Measurements from ENCODE around the gene MRPL32.

DNA sequence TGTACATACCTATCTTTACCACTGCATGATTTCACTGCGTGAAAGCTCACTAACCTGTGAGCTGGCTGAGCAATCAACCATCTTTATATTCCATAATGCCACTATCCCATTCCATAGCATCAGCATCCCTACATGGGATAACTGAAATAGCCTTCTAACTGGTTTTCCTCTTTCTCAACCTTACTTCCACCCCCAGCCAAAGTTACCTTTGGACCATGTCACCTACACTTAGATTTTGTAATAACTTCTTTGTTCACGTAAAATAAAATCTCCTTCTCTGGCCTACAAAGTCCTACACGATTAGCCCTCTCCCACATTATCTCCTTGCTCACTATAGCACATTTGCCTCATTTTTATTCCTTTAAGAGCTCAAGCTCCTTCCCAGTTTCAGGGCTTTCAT is 2.7 kb upstream of the MRPL32 start:
- no peak for TF ChIP-seq ZC3H10 (CRISPR knock-in tag; IDR thresholded peaks at IDR 0.05)
- no peak for TF ChIP-seq RARB (CRISPR knock-in tag; IDR thresholded peaks at IDR 0.05)
- TF ChIP-seq SNAI2 (CRISPR knock-in tag; IDR thresholded peaks at IDR 0.05), result no peak
- TF ChIP-seq, protein P1, sequence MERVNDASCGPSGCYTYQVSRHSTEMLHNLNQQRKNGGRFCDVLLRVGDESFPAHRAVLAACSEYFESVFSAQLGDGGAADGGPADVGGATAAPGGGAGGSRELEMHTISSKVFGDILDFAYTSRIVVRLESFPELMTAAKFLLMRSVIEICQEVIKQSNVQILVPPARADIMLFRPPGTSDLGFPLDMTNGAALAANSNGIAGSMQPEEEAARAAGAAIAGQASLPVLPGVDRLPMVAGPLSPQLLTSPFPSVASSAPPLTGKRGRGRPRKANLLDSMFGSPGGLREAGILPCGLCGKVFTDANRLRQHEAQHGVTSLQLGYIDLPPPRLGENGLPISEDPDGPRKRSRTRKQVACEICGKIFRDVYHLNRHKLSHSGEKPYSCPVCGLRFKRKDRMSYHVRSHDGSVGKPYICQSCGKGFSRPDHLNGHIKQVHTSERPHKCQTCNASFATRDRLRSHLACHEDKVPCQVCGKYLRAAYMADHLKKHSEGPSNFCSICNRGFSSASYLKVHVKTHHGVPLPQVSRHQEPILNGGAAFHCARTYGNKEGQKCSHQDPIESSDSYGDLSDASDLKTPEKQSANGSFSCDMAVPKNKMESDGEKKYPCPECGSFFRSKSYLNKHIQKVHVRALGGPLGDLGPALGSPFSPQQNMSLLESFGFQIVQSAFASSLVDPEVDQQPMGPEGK (CRISPR knock-in tag; IDR thresholded peaks at IDR 0.05; ENCODE audit: borderline replicate concordance), result no peak
- no peak for TF ChIP-seq CSDC2 (CRISPR knock-in tag; IDR thresholded peaks at IDR 0.05)
- TF ChIP-seq TSHZ2 (CRISPR knock-in tag; IDR thresholded peaks at IDR 0.05), result no peak
- no peak for TF ChIP-seq TCF4 (CRISPR knock-in tag; IDR thresholded peaks at IDR 0.05; ENCODE audit: borderline replicate concordance)
- TF ChIP-seq ZNF70 (CRISPR knock-in tag; IDR thresholded peaks at IDR 0.05), result no peak
- TF ChIP-seq ISL1 (CRISPR knock-in tag; IDR thresholded peaks at IDR 0.05), result no peak
- TF ChIP-seq ZNF8 (CRISPR knock-in tag; IDR thresholded peaks at IDR 0.05), result no peak
- TF ChIP-seq ESRRG (CRISPR knock-in tag; IDR thresholded peaks at IDR 0.05), result no peak
